ENCODE data around the gene SLC8A1. TPM values are rescaled to one million over a fixed set of nuclear protein-coding genes. Genes with fewer than 3 reads are reported as not detected.

Gene SLC8A1
- total and polyA plus RNA-seq, 2 of the 13 experiments (the other 11 are each of a cell fraction or from before 2014, with no cell fraction given), result not detected

GRCh38 chr2:40062381-40062780 lies 389.5 kb downstream of the SLC8A1 start (continued):
- no peak for TF ChIP-seq GMEB2 (CRISPR knock-in tag; IDR thresholded peaks at IDR 0.05; ENCODE audit: low read depth)
- TF ChIP-seq ZEB1 (IDR thresholded peaks at IDR 0.05; ENCODE audit: insufficient replicate concordance, low read depth), result no peak
- no peak for TF ChIP-seq TAF15 (IDR thresholded peaks at IDR 0.05; ENCODE audit: low read depth, low read length, poor library complexity, severe bottlenecking)
- TF ChIP-seq KMT2B (CRISPR knock-in tag; IDR thresholded peaks at IDR 0.05), result no peak
- TF ChIP-seq ZFP91 (CRISPR knock-in tag; IDR thresholded peaks at IDR 0.05; ENCODE audit: borderline replicate concordance), result no peak

- CTCF ChIA-PET (ENCODE audit: low intra/inter-chr PET ratio, low total read pairs), result no interaction called here
- TF ChIP-seq ZNF441 (CRISPR knock-in tag; IDR thresholded peaks at IDR 0.05; ENCODE audit: borderline replicate concordance) (no peak), SNRNP70 (IDR thresholded peaks at IDR 0.05; ENCODE audit: low read depth, low read length) (no peak), MAFF (IDR thresholded peaks at IDR 0.05; ENCODE audit: low read depth, low read length) (no peak), AGO1 (IDR thresholded peaks at IDR 0.05; ENCODE audit: low read depth, low read length, poor library complexity, severe bottlenecking) (no peak), ZC3H13 (CRISPR knock-in tag; IDR thresholded peaks at IDR 0.05) (no peak), HBP1 (CRISPR knock-in tag; IDR thresholded peaks at IDR 0.05; ENCODE audit: low read depth) (no peak), RBFOX2 (IDR thresholded peaks at IDR 0.05; ENCODE audit: low read depth, low read length) (no peak), FOXO4 (CRISPR knock-in tag; conservative IDR thresholded peaks at IDR 0.05) (no peak), TAF1 (CRISPR knock-in tag; IDR thresholded peaks at IDR 0.05) (no peak), NCOA2 (CRISPR knock-in tag; IDR thresholded peaks at IDR 0.05) (no peak), NKX3-1 (CRISPR knock-in tag; IDR thresholded peaks at IDR 0.05) (no peak), ZNF766 (CRISPR knock-in tag; IDR thresholded peaks at IDR 0.05; ENCODE audit: borderline replicate concordance) (no peak), ZNF639 (CRISPR knock-in tag; conservative IDR thresholded peaks at IDR 0.05) (no peak)
Observed at GRCh38 chr2:40049781-40050180, 402.1 kb downstream of the SLC8A1 start.

More at GRCh38 chr2:40049781-40050180, 402.1 kb downstream of the SLC8A1 start:
- H3K27me3 ChIP-seq (ENCODE audit: control insufficient read depth in 1 of 2, insufficient read depth in 2 of 2, low read length in 2 of 2), result no peaks in the 10 kb centered on the region
- H3K36me3 ChIP-seq (replicated peaks in 1 of 2; ENCODE audit: control insufficient read depth in 1 of 2, insufficient read depth in 2 of 2, low read length in 2 of 2), result no peaks in the 10 kb centered on the region
- no peak for DNase-seq (ENCODE audit: low spot score)
- ATAC-seq, result no peak
- POLR2A ChIA-PET, result no interaction called here
- no peak overlapping the region for H3K4me3 ChIP-seq (replicated peaks in 1 of 3; ENCODE audit: insufficient read depth in 1 of 3, low read depth in 2 of 3, low read length in 3 of 3)
- H3K27ac ChIP-seq (ENCODE audit: extremely low read length, insufficient read depth, low read length), result no peak overlapping the region
- 0% methylated on average over 1 of the region's 1 CpG for WGBS (ENCODE audit: low lambda C conversion rate)
- intact Hi-C loops (cut with micrococcal nuclease; ENCODE audit: unreplicated experiment) (no loop called here), in situ Hi-C loops (cut with HindIII; ENCODE audit: extremely low pct_ligation_motif_present, low pct_unique_long_range_greater_than_20kb) (no loop called here)
- no peaks in the 10 kb centered on the region for H3K4me1 ChIP-seq (ENCODE audit: insufficient read depth, low read length)
- no peaks in the 10 kb centered on the region for H3K79me2 ChIP-seq (ENCODE audit: insufficient read depth, low read length)
- BruUV-seq (replicated peaks), result no TSS peak
- H2AFZ ChIP-seq (ENCODE audit: low read length), result no peak overlapping the region
- H3K9me3 ChIP-seq (ENCODE audit: low read length), result no peaks in the 10 kb centered on the region
- H3K4me2 ChIP-seq (ENCODE audit: low read depth, low read length), result no peak overlapping the region
- no peaks in the 10 kb centered on the region for H4K20me1 ChIP-seq (ENCODE audit: insufficient read depth, low read length)
- H3K9ac ChIP-seq (ENCODE audit: insufficient read depth, low read depth, low read length), result no peak overlapping the region
- FAIRE-seq, result no peak
